Activated naive CD4-positive, alpha-beta T cell treated with anti-CD3 and anti-CD28 coated beads for 36 hours (primary cell): ENCODE results near the gene C5orf24. TPM values are rescaled to one million over a fixed set of nuclear protein-coding genes. Genes with fewer than 3 reads are reported as not detected.
A peak's percentile ranks its signal among the peaks of the same experiment; 100 is the strongest.
"Not testable (repeated sequence)": the region's sequence is repeated elsewhere in the genome, so short reads cannot be mapped to it uniquely, and the experiment has no call there.

Experiments used
- CTCF ChIA-PET: fragments of 350-600 bp; sonication (Branson Sonifier 250); formaldehyde crosslinking; loops from one replicate; lab custom pipeline; 2021; ENCODE audit warnings: antibody characterized with exemption; lab: Charles Lee
- DNase-seq: peaks from one replicate; pipeline ENCODE4 v3.0.0-alpha.2; 2020
- H3K27ac Mint-ChIP-seq: one replicate; pipeline ENCODE4 v1.8.0; 2021; ENCODE audit warnings: mild to moderate bottlenecking, mixed read lengths
- H3K27me3 Mint-ChIP-seq: one replicate; pipeline ENCODE4 v1.8.0; 2021; ENCODE audit warnings: low read depth, mixed read lengths
- H3K36me3 Mint-ChIP-seq: one replicate; pipeline ENCODE4 v1.8.0; 2021; ENCODE audit warnings: low read depth, mixed read lengths
- H3K4me1 Mint-ChIP-seq: one replicate; pipeline ENCODE4 v1.8.0; 2021; ENCODE audit warnings: low read depth, mixed read lengths
- H3K4me3 Mint-ChIP-seq: one replicate; pipeline ENCODE4 v1.8.0; 2021; ENCODE audit warnings: mild to moderate bottlenecking, moderate library complexity, mixed read lengths
- H3K9me3 Mint-ChIP-seq: one replicate; pipeline ENCODE4 v1.8.0; 2021; ENCODE audit warnings: mixed read lengths
- intact Hi-C: fragments of 100-400 bp; cut with micrococcal nuclease; formaldehyde crosslinking; loops from one replicate; pipeline ENCODE4 v1.15.1; 2023
- total RNA-seq, 2 experiments: library from RNA; stranded (reverse); gene quantifications; one replicate each; pipeline ENCODE4 v1.2.3, GENCODE V29; 2021

C5orf24 gene
- total RNA-seq, 2 experiments from 2014 or later: 17.6 to 21.2 TPM

GRCh38 chr5:134835623-134836022, 10.1 kb upstream of the C5orf24 start:
- no peak for DNase-seq
- Mint-ChIP-seq H3K36me3 (peaks cover 15% of the 10 kb centered on the region), H3K4me1 (no peaks in the 10 kb centered on the region), H3K27ac (no peak overlapping the region), H3K4me3 (no peak overlapping the region), H3K9me3 (no peaks in the 10 kb centered on the region), H3K27me3 (no peaks in the 10 kb centered on the region)
- CTCF ChIA-PET: no interaction called here
- intact Hi-C loops: no loop called here

GRCh38 chr5:134837530-134838181, 8.1 kb upstream of the C5orf24 start:
- Mint-ChIP-seq H3K4me3 (no peak overlapping the region), H3K27ac (no peak overlapping the region), H3K4me1 (no peaks in the 10 kb centered on the region), H3K36me3 (peaks cover 14% of the 10 kb centered on the region), H3K9me3 (no peaks in the 10 kb centered on the region), H3K27me3 (no peaks in the 10 kb centered on the region)
- intact Hi-C loops: no loop called here
- DNase-seq: no peak
- CTCF ChIA-PET: interaction anchor here (0.6 to 0.9 kb wide), 3 partner anchors 9 to 245 kb away, joined by 3 to 10 read pairs (median 7); no protein-coding TSS in a partner anchor

- H3K9me3 Mint-ChIP-seq, H3K4me3 Mint-ChIP-seq, H3K27me3 Mint-ChIP-seq, intact Hi-C loops, H3K27ac Mint-ChIP-seq, DNase-seq, H3K4me1 Mint-ChIP-seq: not testable (repeated sequence)
- CTCF ChIA-PET: interaction anchor here (0.9 kb wide), 1 partner anchor 9 kb away, joined by 7 read pairs; no protein-coding TSS in a partner anchor
- peaks cover 14% of the 10 kb centered on the region for H3K36me3 Mint-ChIP-seq
Observed at GRCh38 chr5:134838361-134838760, 7.4 kb upstream of the C5orf24 start.

GRCh38 chr5:134840811-134841210, 5.0 kb upstream of the C5orf24 start:
- no peak for DNase-seq
- Mint-ChIP-seq H3K27me3 (no peaks in the 10 kb centered on the region), H3K4me1 (peaks cover 9% of the 10 kb centered on the region), H3K27ac (no peak overlapping the region), H3K4me3 (no peak overlapping the region), H3K36me3 (peaks cover 20% of the 10 kb centered on the region), H3K9me3 (no peaks in the 10 kb centered on the region)
- CTCF ChIA-PET: interaction anchor here (0.6 to 1.9 kb wide), 3 partner anchors 64 to 174 kb away, joined by 3 to 7 read pairs (median 4); partner anchors contain the start of gene PCBD2
- intact Hi-C loops: loop anchor here (10.0 kb wide), 1 partner anchor 466 kb away; the partner anchor contains the start of gene UBE2B

- Mint-ChIP-seq H3K27ac (peak overlapping the region; percentile 25), H3K4me1 (peaks cover 26% of the 10 kb centered on the region), H3K36me3 (peaks cover 25% of the 10 kb centered on the region), H3K4me3 (no peak overlapping the region), H3K9me3 (no peaks in the 10 kb centered on the region), H3K27me3 (no peaks in the 10 kb centered on the region)
- CTCF ChIA-PET: interaction anchor here (2.2 kb wide), 1 partner anchor 61 kb away, joined by 13 read pairs; the partner anchor contains the start of gene PCBD2
- no peak for DNase-seq
- intact Hi-C loops: loop anchor here (10.0 kb wide), 1 partner anchor 469 kb away; the partner anchor contains the start of gene UBE2B
Observed at GRCh38 chr5:134844252-134844651, 1.5 kb upstream of the C5orf24 start.

- CTCF ChIA-PET: interaction anchor here (0.6 to 2.2 kb wide), 4 partner anchors 13 to 110 kb away, joined by 3 to 13 read pairs (median 3); partner anchors contain the start of gene PCBD2
- Mint-ChIP-seq H3K4me3 (peak overlapping the region; percentile 88), H3K9me3 (no peaks in the 10 kb centered on the region), H3K36me3 (peaks cover 21% of the 10 kb centered on the region), H3K27me3 (no peaks in the 10 kb centered on the region), H3K4me1 (peaks cover 30% of the 10 kb centered on the region), H3K27ac (peak overlapping the region; percentile 97)
- no peak for DNase-seq
- intact Hi-C loops: loop anchor here (1.0 to 10.0 kb wide), 8 partner anchors 29 to 619 kb away; partner anchors contain the start of genes CAMLG, DDX46, PCBD2 and PPP2CA
Observed at GRCh38 chr5:134845335-134845851, 375 bp upstream of the C5orf24 start.

GRCh38 chr5:134846641-134846960, 833 bp downstream of the C5orf24 start:
- Mint-ChIP-seq H3K27me3 (no peaks in the 10 kb centered on the region), H3K36me3 (peaks cover 24% of the 10 kb centered on the region)

GRCh38 chr5:134849434-134849933, 3.7 kb downstream of the C5orf24 start:
- DNase-seq, H3K27ac Mint-ChIP-seq, H3K27me3 Mint-ChIP-seq, H3K4me3 Mint-ChIP-seq, H3K9me3 Mint-ChIP-seq: not testable (repeated sequence)
- peaks cover 30% of the 10 kb centered on the region for H3K36me3 Mint-ChIP-seq
- intact Hi-C loops: loop anchor here (5.0 to 10.0 kb wide), 3 partner anchors 242 to 475 kb away; partner anchors contain the start of gene UBE2B
- CTCF ChIA-PET: interaction anchor here (0.7 to 1.9 kb wide), 4 partner anchors 8 to 56 kb away, joined by 3 to 9 read pairs (median 4); partner anchors contain the start of gene PCBD2
- H3K4me1 Mint-ChIP-seq: peaks cover 44% of the 10 kb centered on the region

More at GRCh38 chr5:134846641-134846960, 833 bp downstream of the C5orf24 start:
- Mint-ChIP-seq H3K4me1 (peaks cover 38% of the 10 kb centered on the region), H3K27ac (peak overlapping the region; percentile 97), H3K4me3 (peak overlapping the region; percentile 88), H3K9me3 (no peaks in the 10 kb centered on the region)
- DNase-seq: peak; percentile 44
- intact Hi-C loops: loop anchor here (1.0 to 10.0 kb wide), 5 partner anchors 34 to 472 kb away; partner anchors contain the start of genes SEC24A and UBE2B
- CTCF ChIA-PET: interaction anchor here (0.6 to 1.0 kb wide), 4 partner anchors 9 to 89 kb away, joined by 3 to 7 read pairs (median 4); partner anchors contain the start of gene PCBD2

- no peaks in the 10 kb centered on the region for H3K9me3 Mint-ChIP-seq
- peaks cover 26% of the 10 kb centered on the region for H3K36me3 Mint-ChIP-seq
- no peak for DNase-seq
- no peak overlapping the region for H3K27ac Mint-ChIP-seq
- peaks cover 38% of the 10 kb centered on the region for H3K4me1 Mint-ChIP-seq
- CTCF ChIA-PET: interaction anchor here (0.7 to 1.4 kb wide), 4 partner anchors 10 to 53 kb away, joined by 3 to 4 read pairs (median 4); no protein-coding TSS in a partner anchor
- intact Hi-C loops: no loop called here
- no peak overlapping the region for H3K4me3 Mint-ChIP-seq
- H3K27me3 Mint-ChIP-seq: no peaks in the 10 kb centered on the region
Observed at GRCh38 chr5:134851307-134851923, 5.6 kb downstream of the C5orf24 start.

- H3K27me3 Mint-ChIP-seq, H3K4me3 Mint-ChIP-seq, H3K9me3 Mint-ChIP-seq, intact Hi-C loops, H3K27ac Mint-ChIP-seq, DNase-seq, CTCF ChIA-PET: not testable (repeated sequence)
- Mint-ChIP-seq H3K36me3 (peaks cover 20% of the 10 kb centered on the region), H3K4me1 (peaks cover 10% of the 10 kb centered on the region)
Observed at GRCh38 chr5:134856465-134856864, 10.7 kb downstream of the C5orf24 start.

- intact Hi-C loops: no loop called here
- Mint-ChIP-seq H3K4me1 (peaks cover 5% of the 10 kb centered on the region), H3K27me3 (no peaks in the 10 kb centered on the region), H3K27ac (no peak overlapping the region), H3K36me3 (peaks cover 17% of the 10 kb centered on the region), H3K4me3 (no peak overlapping the region), H3K9me3 (no peaks in the 10 kb centered on the region)
- DNase-seq: no peak
- CTCF ChIA-PET: interaction anchor here (0.6 to 1.0 kb wide), 2 partner anchors 8 to 23 kb away, joined by 4 read pairs; no protein-coding TSS in a partner anchor
Observed at GRCh38 chr5:134857401-134857800, 11.6 kb downstream of the C5orf24 start.

GRCh38 chr5:134864707-134865106, 18.9 kb downstream of the C5orf24 start:
- no peak overlapping the region for H3K27ac Mint-ChIP-seq
- CTCF ChIA-PET: interaction anchor here (1.1 to 2.3 kb wide), 2 partner anchors 10 to 40 kb away, joined by 3 to 6 read pairs; partner anchors contain the start of gene PCBD2

More at GRCh38 chr5:134864707-134865106, 18.9 kb downstream of the C5orf24 start:
- Mint-ChIP-seq H3K4me1 (no peaks in the 10 kb centered on the region), H3K27me3 (no peaks in the 10 kb centered on the region), H3K9me3 (no peaks in the 10 kb centered on the region), H3K36me3 (peaks cover 1% of the 10 kb centered on the region), H3K4me3 (no peak overlapping the region)
- no peak for DNase-seq
- intact Hi-C loops: no loop called here
